Stimulated activated CD4-positive, alpha-beta T cell treated with anti-CD3 and anti-CD28 coated beads, Interleukin-15, amount 100 ng/mL, for 24 hours (primary cell): ENCODE measurements around the gene KRT24.
"Not testable (repeated sequence)": the region's sequence is repeated elsewhere in the genome, so short reads cannot be mapped to it uniquely, and the experiment has no call there.

Source experiments
- DNase-seq: peaks from one replicate; pipeline ENCODE4 v3.0.0-alpha.2; 2020

KRT24 gene

DNA sequence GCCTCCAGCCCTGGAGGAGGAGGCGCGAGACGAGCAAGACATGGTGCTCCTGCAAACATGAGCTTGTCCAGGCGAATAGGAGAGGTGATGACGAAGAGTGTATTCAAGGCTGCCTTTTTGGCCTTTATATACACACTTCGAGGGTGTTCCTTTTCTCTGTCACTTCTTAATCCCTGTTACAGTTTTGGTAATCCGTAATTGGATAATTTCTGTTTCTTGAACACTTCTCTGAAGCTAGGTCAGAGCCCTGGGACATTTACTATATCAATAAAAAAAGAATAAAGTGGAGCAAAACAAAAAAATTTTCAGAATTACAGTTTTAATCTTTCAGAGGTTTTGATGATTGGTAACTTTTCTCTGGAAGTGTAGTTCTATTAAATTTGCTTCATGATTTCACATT, at the start of gene KRT24:
KRT24 (minus strand) TSS at position 101 of the 400 bp plus-strand sequence; CDS start at position 42, 59 bp downstream.
- DNase-seq = no peak

DNA sequence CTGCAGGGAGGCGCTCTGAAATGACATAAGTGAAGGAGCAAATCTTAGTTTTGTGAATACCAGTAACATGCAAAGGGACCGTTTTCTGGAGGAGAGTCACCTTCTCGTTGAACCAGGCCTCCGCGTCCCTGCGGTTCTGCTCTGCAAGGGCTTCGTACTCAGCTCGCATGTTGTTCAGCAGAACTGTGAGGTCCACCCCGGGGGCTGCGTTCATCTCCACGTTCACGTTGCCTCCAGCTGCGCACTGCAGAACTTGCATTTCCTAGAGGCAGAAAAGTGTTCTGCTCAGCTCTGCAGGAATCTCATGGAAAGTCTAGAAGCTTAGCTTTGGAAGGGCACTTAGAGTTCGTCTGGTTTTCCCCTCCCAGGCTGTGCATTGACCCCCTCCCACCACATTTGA, 47.5 kb upstream of the KRT24 start:
- DNase-seq = no peak

DNA sequence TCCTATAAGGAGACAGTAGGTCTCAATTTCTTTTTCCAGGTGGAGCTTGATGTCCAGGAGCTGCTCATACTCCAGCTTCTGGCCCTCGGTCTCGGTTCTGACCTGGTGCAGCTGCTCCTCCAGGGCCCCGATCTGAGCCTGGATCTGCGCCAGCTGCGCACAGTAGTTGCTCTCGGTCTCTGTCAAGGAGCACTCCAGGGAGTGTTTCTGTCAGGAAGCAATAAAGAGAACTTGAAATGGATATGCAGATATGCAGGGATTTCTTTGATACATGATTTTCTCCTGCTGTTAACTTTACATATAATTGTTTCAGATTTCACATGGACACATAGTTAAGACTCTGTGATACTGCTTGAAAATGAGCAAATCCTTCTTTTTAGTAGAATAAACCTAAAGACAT, 46.8 kb upstream of the KRT24 start:
- DNase-seq = no peak

DNA sequence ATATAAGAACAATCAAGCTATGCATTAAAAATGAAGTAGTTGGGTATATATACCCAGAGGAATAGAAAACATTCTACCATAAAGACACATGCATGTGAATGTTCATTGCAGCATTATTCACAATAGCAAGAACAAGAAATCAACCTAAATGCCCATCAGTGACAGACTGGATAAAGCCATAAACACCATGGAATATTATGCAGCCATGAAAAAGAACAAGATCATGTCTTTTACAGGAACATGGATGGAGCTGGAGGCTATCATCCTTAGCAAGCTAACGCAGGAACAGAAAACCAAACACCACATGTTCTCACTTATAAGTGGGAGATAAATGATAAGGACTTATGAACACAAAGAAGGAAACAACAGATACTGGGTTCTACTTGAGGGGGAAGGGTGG, 45.1 kb upstream of the KRT24 start:
- not testable (repeated sequence) for DNase-seq

DNA sequence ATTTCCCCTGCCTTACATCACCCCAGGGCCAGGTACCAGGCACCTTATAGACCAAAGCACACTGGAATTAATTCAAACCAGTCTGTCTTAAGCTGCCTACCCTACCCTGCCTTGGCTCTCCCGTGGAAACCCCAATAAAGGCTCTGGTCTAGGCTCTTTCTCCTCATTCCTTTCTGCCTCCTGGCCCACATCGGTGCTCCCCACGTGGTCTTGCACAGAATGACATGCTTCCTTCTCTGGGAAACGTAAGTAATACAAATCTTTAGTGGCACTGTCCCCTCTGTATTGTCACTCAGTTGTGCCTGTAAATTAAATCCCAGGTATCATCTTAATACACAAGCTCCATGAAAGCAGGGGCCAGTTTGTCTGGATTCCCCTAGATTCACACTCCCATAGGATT, 35.0 kb upstream of the KRT24 start:
- DNase-seq = no peak

DNA sequence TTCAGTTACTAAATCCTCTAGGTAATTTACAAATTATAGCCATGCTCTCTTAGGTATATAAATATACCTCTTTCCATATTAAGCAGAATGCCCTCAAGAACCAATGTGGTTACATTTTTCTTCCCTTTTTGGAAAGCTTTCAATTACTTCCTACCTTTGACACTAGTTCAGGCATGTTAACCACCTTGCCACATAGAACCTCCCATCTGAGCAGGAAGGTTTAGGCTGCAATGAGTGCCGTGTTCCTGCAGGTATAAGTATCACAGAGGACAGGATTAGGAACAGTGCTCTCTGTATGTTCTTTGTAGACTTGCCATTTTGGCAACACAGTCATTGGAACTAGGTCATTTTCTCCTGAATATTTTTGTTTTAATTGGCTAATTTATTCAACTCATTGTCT, 31.5 kb upstream of the KRT24 start:
- DNase-seq = no peak

DNA sequence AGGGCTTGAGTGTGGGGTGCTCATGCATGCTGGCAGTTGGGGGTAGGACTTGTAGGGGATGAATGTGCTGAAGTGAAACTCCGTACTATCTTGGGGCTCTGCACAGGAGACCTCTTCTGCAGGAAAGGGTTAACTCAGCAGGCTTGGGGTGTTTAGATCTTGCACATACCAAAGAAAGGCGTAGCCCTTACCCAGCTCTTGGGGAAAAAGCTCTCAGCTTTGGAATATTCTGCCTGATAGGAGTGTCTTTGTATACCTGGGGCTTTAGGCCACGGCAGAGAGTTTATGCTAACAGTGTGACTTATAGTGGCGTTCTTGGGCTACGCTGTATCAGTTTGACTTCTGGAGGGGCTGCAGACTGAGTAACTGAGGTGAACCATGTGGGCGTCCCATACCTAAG, 30.5 kb upstream of the KRT24 start:
- DNase-seq = no peak

DNA sequence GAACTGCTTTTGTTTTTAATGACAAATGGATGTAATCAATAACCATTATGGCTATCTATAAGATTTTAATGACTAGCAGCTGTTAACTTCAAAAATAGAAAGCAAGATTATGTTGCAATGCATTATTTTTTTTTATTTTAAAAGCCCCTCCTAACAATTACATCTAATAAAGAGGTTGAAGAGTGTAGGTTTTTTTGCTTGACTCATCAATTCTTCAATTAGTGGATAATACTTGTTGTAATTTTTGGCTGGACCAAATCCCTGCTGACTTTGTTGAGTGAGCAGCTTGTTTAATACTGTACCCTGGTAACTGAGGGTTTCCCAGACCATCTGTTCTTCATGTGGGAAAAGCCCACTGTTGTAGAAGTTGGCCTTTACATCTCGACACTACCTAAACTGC, 27.4 kb upstream of the KRT24 start:
- DNase-seq = no peak

DNA sequence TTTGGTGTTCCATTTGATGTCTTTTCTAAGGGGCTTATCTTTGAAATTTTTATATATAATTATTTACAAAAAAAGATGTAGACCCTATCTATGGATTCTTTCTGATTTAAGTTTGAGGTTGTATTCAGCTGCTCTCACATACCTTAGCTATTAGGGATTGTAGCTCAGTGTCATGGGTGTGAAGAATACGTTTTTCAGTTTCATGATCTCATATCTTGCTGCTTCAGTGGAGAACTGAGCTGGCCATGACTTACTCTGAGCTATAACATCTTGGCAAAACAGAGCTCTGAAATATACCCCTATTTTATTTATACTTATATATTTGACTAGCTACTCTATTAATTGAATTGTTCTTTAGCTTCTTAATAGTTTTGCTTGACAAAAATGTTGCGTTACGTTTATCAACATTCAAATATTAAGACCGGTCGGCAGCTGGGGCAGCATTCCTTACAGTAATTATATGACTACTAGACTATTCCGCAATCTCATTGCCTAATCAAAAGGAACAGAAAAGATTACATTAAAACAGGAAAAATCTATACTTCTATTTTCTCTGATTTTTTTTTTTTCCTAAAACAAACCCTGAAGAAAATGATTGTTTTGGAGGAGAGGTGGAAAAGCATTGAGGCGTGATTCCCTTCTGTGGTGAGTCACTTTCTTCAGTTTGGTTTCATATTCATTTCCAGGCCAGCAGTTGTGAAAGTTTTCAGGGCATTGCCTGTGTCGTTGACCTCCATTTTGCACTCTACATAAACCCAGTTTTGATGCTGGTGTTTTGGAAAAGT, 24.1 kb upstream of the KRT24 start:
- DNase-seq = peak; percentile 2

DNA sequence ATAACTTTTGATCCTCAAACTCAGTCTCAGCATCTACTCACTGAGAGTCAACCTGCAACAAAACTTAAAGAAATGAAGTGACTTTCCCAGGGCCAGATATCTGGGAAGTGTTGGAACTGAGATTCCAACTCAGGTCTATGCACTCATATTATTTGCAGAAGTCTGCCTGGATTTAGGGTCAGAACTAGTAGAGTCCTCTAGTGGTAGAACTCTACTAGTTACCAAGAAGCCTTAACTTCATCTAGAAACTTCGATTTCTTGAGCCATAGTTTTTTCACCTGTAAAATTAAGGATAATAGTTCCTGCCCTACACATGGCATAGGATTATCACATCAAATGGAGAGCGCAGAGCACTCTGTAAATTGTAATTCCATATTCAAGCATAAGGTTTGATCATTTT, 23.4 kb upstream of the KRT24 start:
- DNase-seq = no peak

DNA sequence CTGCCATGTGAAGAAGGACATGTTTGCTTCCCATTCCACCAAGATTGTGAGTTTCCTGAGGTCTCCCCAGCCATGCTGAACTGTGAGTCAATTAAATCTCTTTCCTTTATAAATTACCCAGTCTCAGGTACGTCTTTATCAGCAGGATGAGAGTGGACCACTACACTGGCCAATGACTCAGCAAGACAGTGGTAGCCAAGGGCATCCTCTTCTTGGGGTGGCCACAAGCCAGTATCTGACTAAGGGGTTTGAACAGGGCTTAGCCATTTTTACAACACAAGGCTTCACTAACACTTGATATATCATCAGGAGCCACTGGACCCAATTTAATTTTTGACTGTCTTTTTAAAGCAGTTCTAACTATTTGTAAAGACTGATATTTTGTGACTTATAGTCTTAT, 21.1 kb upstream of the KRT24 start:
- no peak for DNase-seq

DNA sequence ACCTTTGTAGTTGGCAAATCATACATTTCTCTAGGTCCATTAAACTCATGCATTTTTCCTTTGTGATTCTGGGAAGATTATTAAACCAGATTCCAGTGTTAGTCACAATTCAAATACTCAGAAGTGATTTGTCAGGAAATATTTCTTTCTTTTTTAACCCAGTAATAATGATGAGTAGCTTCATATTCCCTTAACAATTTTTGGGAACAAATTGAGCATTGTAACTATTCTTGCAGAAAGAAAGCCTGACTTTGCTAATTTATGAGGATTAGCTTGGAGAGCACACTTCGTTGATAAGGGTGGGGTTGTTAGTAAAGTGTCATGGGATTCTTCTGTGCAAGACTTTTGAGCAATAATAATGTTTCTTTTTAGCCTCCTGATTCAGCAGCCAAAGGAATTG, 18.7 kb upstream of the KRT24 start:
- no peak for DNase-seq

DNA sequence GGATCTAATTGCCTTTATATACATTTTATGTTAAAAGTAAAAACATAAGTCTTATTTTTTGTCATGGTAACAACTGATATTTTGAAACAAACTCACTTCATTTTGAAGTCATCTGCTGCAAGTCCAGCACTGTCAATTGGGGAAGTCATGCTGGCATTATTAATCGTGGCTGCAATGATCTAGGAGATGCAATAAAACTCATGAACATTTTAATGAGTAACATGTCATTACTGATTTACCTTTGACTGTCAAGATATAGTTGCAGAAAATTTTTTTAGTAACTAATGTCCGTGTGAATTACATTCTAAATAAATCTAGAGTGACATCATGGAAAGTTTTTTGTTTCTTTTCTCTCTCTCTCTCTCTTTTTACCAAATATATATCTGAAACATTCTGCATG, 17.3 kb upstream of the KRT24 start:
- no peak for DNase-seq

DNA sequence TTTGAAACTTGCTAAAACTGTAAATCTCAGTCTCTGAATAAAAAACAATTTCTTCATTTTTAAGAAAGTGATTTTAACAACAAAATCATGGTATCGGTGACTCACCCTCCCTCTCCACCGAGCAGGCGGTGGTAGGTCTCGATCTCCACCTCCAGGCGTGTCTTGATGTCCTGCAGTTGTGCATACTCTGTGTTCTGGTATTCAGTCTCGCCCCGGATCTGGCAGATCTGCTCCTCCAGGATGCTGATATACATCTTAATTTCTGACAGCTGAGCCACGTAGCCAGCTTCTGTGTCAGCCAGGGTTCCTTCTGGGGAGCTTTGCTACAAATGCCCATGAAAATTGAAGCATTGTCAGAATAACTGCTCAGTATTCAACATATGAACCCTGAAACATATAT, 15.4 kb upstream of the KRT24 start:
- DNase-seq = no peak

DNA sequence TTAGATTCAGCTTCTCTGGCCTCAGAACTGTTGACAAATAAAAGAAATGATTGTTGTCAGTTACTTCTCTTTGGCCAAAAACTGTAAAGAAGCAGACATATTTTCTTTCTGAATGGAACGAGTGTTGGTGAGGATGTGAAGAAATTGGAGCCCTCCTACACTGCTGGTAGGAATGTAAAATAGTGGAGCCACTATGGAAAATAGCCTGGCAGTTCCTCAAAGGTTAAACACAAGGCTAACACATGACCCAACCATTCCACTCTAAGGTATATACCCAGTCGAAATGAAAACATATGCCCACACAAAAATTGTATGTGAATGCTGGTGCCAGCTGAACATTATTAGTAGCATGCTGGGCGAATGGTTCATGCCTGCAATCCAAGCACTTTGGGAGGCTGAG, 14.2 kb upstream of the KRT24 start:
- DNase-seq = no peak

DNA sequence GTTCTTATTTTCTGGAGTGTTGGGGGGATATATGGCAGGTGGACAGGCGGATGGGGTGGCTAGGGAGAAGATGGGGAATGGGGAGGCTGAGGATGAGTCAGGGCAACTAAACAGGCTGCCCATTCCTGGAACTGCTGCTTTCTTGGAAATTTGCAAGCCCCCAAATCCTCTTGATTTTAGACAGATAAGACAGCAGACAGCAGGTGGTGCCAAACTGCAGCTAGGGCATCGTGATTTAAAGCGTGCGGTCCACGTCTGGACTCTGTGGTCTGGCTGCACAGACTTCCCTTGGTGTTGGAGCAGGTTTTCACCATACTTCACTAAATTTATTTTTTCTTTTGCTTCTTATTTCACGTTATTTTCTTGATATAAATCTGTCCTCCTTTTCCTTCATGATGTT, 10.9 kb upstream of the KRT24 start:
- no peak for DNase-seq

DNA sequence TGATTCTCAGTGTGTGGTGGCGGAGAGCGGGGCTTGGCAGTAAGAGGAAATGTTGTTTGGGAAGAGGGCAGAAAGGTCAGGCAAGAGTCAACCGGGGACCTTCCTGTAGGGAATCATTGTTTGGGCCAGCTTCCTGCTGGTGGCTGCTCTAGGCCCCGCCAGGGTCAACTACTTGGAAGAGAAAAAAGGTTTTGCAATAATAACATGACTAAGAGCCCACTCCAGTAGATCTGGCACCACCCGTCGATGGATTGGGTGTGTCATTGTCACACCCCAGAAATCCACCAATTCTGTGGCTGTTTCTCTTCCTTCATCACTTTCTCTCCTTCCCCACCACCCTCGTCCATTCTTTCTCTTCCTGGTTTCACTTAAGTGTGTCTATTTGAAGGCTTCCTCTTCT, 4.2 kb upstream of the KRT24 start:
- DNase-seq = no peak

DNA sequence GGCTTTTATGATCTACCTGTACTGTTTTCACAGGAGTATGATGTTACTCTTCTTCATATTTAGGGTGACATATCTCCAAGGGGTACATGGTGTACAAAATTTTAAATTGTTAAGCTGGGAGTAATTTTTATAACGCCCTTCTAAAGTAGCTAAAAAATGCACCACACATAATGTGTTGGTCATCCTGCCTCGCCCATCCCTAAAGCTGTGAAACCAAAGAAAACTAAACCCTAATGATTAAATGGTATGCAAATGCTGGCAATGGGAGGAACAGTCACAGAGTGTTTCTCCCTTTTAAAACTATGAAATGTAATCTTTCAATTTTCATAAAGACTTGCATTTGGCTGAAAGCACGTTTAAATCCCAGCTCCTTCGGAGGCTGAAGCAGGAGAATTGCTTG, 2.0 kb upstream of the KRT24 start:
- no peak for DNase-seq

DNA sequence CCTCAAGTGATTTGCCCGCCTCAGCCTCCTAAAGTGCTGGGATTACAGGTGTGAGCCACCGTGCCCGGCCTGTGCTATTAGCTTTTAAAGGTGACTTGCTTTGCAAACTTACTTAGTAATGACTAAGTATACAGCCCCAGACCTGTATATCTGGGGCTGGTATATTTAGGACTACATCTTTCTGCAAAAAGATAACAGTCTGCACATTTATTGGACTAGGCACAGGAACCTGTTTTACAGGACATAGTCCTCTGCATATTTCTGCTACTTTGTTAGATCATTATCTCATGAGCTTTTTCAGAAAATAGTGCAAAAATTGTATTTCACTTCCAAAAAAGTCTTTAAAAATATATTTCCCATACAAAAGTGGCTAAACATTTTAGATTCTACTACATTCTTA, 1.3 kb downstream of the KRT24 start:
- DNase-seq = no peak

DNA sequence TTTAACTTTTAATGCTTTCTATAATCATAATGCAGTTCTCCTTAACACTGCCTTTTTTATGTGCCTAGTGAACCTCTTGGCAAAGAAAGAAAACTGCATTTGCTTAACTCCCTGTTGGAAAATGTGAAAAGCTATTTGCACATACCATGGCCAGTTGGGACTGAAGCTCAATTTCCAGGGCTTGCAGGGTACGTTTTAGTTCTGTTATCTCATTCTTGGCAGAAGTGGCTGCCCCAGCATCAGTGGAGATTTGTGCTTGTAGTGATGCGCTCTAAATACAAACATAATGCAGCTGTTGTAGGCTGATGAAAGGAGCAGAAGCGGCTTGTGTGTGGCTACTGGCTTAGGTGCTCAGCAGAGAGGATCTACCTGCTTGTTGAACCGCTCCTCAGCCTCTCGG, 3.7 kb downstream of the KRT24 start:
- no peak for DNase-seq

DNA sequence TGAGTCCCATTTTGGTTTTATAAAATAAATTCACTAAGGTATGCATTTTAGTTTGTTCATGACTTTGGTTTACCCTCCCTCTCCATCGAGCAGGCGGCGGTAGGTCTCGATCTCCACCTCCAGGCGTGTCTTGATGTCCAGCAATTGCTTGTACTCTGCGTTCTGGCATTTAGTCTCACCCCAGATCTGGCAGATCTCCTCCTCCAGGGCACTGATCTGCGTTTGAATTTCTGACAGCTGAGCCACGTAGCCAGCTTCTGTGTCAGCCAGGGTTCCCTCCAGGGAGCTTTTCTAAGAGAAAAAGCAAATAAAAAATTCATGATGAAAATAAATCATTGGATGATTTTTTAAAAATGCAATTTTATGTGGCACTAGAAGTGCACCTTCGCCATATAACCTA, 4.2 kb downstream of the KRT24 start:
- DNase-seq = no peak

DNA sequence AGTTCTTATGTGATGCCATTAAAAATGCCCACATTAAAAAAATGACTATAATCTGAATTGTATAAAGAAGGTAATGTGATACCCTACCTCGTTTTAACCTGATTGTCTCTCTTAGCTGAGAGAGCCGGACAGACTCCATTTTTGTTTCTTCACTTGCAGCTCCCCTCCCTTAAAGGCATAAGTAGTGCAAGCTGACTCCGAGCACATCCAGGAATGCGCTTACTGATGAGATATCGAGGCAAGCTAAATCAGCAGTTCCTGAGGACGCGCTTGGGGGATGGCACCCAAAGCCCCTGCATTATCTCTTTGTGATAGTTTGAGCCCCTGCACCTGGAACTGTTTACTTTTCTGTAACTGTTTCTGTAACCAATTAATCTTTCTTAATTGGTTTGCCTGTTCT, 6.3 kb downstream of the KRT24 start:
- no peak for DNase-seq

DNA sequence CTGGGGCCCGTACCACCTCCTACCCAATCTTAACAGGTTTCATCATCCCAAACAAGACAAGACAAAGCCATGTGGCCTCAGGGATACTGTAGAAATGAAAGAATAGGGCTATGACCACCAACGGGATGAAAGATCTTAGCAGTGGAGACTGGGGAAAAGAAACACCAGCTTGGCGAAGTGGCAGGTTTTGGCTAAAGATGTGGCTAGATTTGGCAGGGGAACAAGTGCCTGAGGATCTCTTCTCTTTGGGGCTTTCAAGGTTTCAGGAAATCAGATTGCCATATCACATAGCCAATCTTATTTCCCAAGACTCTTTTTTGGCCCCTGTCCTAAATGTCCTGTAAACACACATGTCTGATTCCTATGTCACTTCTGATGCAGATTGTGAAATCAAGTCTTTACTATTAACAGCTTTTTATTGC, 6.9 kb downstream of the KRT24 start:
- DNase-seq = no peak

DNA sequence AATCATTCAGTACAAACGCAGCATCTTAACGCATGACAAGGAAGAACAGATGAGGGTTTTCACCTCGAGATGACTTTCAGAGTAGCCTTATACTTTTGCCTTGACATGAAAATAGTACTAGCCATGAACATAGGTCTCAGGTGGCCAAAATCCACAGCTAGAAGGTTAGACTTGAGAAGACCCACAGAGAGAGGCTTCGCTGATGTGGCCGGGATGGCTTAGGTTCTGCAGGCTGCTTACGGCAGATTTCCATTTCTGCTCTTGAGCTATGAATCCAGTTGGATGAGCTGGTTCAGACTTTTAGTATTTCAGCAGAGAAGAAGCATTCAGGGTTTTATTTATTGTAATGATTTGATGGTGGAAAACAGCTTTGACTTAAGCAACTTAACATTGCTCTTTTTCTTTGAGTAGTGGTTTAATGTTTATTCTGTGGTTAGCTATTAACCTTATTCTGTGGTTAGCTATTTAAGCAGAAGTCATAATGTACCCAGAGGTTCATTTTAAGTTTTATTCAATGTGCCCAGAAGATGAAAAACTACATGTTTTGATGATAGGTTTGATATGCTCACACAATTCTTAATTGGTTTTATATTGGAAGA, 7.6 kb downstream of the KRT24 start:
- DNase-seq = no peak

DNA sequence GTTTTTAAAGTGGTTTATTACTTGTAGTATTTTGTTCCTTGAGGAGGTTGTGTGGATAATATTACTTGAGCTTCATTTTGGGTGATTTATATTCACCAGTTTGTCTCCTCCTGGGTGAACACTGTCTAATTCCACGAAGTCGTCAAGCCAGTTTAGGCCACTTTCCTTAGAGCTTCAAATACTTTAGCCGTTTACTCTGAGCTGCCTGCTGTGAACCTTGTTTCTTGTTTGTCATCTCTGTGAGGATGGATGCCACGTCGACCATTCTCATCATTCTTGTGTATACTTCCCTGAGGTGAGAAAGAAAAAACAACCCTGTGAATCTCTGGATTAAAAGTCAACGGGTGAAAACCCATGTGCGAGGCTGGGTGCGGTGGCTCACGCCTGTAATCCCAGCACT, 9.0 kb downstream of the KRT24 start:
- no peak for DNase-seq
